ENCODE data around the gene VPS41. TPM values are rescaled to one million over a fixed set of nuclear protein-coding genes. Genes with fewer than 3 reads are reported as not detected.

The VPS41 gene
- total and polyA plus RNA-seq, 10 of the 15 experiments (the other 5 are each of a cell fraction or from before 2014, with no cell fraction given) = 15.3 to 63.2 (median 47.0) TPM

DNA sequence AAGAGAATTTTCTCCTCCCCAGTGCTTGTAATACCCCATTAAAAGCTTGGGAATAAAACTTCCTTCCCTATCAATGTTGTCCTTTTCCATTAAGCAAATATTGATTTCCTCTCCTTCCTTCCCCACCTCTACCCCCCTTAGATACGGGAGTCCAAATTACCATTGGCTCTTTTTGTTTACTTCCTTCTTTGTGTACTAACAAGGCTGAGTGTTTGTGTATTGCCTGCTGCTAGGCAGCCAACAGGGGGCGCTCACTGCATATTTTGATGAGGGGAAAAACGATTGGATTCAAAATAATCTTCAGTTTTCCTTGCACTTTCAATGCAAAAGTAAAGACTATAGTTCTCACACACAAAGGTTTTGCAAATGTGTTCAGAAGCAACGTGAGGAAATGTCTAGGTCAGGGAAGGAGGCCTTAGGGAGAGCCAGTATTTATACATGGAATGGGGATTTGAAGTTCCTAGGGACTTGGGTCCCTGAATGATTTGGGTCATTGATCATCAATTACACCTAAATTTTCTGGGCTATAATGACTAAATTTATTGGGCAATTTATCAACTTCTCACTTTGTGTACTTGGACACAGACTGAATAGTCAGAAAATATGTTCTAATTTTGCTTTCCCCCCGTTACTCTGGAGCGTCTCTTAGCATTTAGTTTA is 23.6 kb upstream of the VPS41 start (continued):
- TF ChIP-seq, protein P1, sequence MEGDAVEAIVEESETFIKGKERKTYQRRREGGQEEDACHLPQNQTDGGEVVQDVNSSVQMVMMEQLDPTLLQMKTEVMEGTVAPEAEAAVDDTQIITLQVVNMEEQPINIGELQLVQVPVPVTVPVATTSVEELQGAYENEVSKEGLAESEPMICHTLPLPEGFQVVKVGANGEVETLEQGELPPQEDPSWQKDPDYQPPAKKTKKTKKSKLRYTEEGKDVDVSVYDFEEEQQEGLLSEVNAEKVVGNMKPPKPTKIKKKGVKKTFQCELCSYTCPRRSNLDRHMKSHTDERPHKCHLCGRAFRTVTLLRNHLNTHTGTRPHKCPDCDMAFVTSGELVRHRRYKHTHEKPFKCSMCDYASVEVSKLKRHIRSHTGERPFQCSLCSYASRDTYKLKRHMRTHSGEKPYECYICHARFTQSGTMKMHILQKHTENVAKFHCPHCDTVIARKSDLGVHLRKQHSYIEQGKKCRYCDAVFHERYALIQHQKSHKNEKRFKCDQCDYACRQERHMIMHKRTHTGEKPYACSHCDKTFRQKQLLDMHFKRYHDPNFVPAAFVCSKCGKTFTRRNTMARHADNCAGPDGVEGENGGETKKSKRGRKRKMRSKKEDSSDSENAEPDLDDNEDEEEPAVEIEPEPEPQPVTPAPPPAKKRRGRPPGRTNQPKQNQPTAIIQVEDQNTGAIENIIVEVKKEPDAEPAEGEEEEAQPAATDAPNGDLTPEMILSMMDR (IDR thresholded peaks at IDR 0.05 in 2 of 3, conservative IDR thresholded peaks at IDR 0.05 in 1 of 3; ENCODE audit: control insufficient read depth in 2 of 3, extremely low read depth in 1 of 3, insufficient read depth in 1 of 3, low read depth in 3 of 3, low read length in 3 of 3) = peak; percentile 81 to 96 (median 90)
- TF ChIP-seq KLF5 (IDR thresholded peaks at IDR 0.05; ENCODE audit: partially characterized antibody) = no peak
- peak; percentile 83; the same call in 1 of the 2 replicates for TF ChIP-seq SMC3 (IDR thresholded peaks at IDR 0.05; ENCODE audit: borderline replicate concordance, low read length)

GRCh38 chr7:38929460-38930171 is 20.6 kb upstream of the VPS41 start:
- Histone ChIP-seq H3K27me3 (replicated peaks in 1 of 2; ENCODE audit: control insufficient read depth in 2 of 2, insufficient read depth in 2 of 2, low read length in 1 of 2) (no peaks in the 10 kb centered on the region), H3K9ac (ENCODE audit: control insufficient read depth, insufficient read depth, low read length) (no peak overlapping the region), H3K4me2 (ENCODE audit: control insufficient read depth, insufficient read depth) (no peak overlapping the region), H4K20me1 (ENCODE audit: control insufficient read depth, insufficient read depth) (no peaks in the 10 kb centered on the region; the same call in 1 of the 2 replicates), H3K27ac (ENCODE audit: control insufficient read depth, insufficient read depth) (no peak overlapping the region), H3K36me3 (ENCODE audit: control insufficient read depth in 2 of 2, insufficient read depth in 2 of 2, low read length in 1 of 2) (no peaks in the 10 kb centered on the region), H3K4me3 (no peak overlapping the region), H3K9me3 (replicated peaks; ENCODE audit: control insufficient read depth, insufficient read depth, low read length) (no peaks in the 10 kb centered on the region), H3K79me2 (ENCODE audit: control insufficient read depth, insufficient read depth, low read length) (no peaks in the 10 kb centered on the region), H2AFZ (ENCODE audit: control insufficient read depth, low read depth, low read length) (no peak overlapping the region), H3K4me1 (ENCODE audit: control insufficient read depth, insufficient read depth, low read length) (no peaks in the 10 kb centered on the region)
- no TSS peak for BruUV-seq (replicated peaks)
- in situ Hi-C loops (cut with MboI) (loop anchor here (5.0 kb wide), 2 partner anchors 533 to 588 kb away; no protein-coding TSS in a partner anchor), intact Hi-C loops (cut with micrococcal nuclease; ENCODE audit: unreplicated experiment) (no loop called here)
- TF ChIP-seq TAF1 (IDR thresholded peaks at IDR 0.05; ENCODE audit: borderline replicate concordance, low read depth, low read length) (no peak), ZNF24 (IDR thresholded peaks at IDR 0.05) (no peak)
- ChIA-PET SMC1A (ENCODE audit: uncharacterized antibody, unreplicated experiment) (interaction anchor here (0.9 to 1.2 kb wide), 2 partner anchors 11 to 99 kb away, joined by 3 read pairs; no protein-coding TSS in a partner anchor), RAD21 (ENCODE audit: unreplicated experiment) (interaction anchor here (0.7 to 1.5 kb wide), 2 partner anchors 538 to 589 kb away, joined by 3 to 4 read pairs; no protein-coding TSS in a partner anchor), CTCF (interaction anchor here (0.6 to 1.7 kb wide), 3 partner anchors 533 to 591 kb away, joined by 3 to 5 read pairs (median 3); no protein-coding TSS in a partner anchor), POLR2A (interaction anchor here (1.0 kb wide), 1 partner anchor 23 kb away, joined by 3 read pairs; no protein-coding TSS in a partner anchor)
- WGBS (ENCODE audit: insufficient coverage, insufficient replicate concordance, low lambda C conversion rate, missing lambda C conversion rate) = 58% methylated on average over 7 of the region's 7 CpGs
- no peak for FAIRE-seq
- DNase-seq (ENCODE audit: low read depth, low spot score) = no peak
- no peak for ATAC-seq
